HFFc6 (cell line): Measurements from ENCODE around the gene SHTN1. TPM values are rescaled to one million over a fixed set of nuclear protein-coding genes. Genes with fewer than 3 reads are reported as not detected.

ENCODE experiments used
- DNase-seq: peaks from one replicate; pipeline ENCODE4 v3.0.0-alpha.2; 2018
- H3K27ac Mint-ChIP-seq: 2 replicates; pipeline ENCODE4 v1.8.0; 2020; ENCODE audit warnings: mild to moderate bottlenecking, mixed read lengths
- H3K27me3 Mint-ChIP-seq: 2 replicates; pipeline ENCODE4 v1.8.0; 2021; ENCODE audit warnings: mild to moderate bottlenecking, moderate library complexity, mixed read lengths; ENCODE audit not compliant: insufficient read depth
- H3K36me3 Mint-ChIP-seq: 2 replicates; pipeline ENCODE4 v1.8.0; 2021; ENCODE audit warnings: low read depth, mixed read lengths
- H3K4me1 Mint-ChIP-seq: 2 replicates; pipeline ENCODE4 v1.8.0; 2020; ENCODE audit warnings: low read depth, mixed read lengths
- H3K4me3 Mint-ChIP-seq: 2 replicates; pipeline ENCODE4 v1.8.0; 2020; ENCODE audit warnings: mild to moderate bottlenecking, moderate library complexity, mixed read lengths
- H3K9me3 Mint-ChIP-seq: 2 replicates; pipeline ENCODE4 v1.8.0; 2020; ENCODE audit warnings: mild to moderate bottlenecking, mixed read lengths
- CTCF ChIP-seq: fragments of 200-600 bp; sonication (generic); IDR thresholded peaks from 2 replicates; pipeline ENCODE4 v1.5.0; 2021; ENCODE audit warnings: antibody characterized with exemption, mild to moderate bottlenecking
- long read RNA-seq: library from polyadenylated mRNA; unstranded; transcript quantifications from one replicate; pipeline ENCODE4 v2.0.0, GENCODE V29; 2019
- total RNA-seq, 6 experiments: library from RNA; stranded (reverse); fragmentation: NEBNext Ultra II Directional; extraction: Animal tissue kit (Norgen Biotek cat#: 25700); gene quantifications; 2 replicates in 1 of 6; 3 replicates in 5 of 6; pipeline ENCODE4 v1.2.3, GENCODE V29; 2021

The SHTN1 gene
- total RNA-seq, result 1 to 10 TPM; 3.4 to 6.2 (median 5.2) TPM
- long read RNA-seq, partial matches to known transcripts, result 2 of 4 reads
- long read RNA-seq, other reads (novel, unspliced or antisense), result 2 of 4 reads

GRCh38 chr10:117005026-117005526 lies at the start of gene SHTN1:
TSS of gene SHTN1 (minus strand) at chr10:117005187. CDS start at chr10:117005079, 108 bp downstream.
- Mint-ChIP-seq H3K27ac (peak within 1 kb of the TSS; percentile 82), H3K27me3 (no peaks in the 10 kb centered on the region; the same call in 1 of the 2 replicates), H3K4me3 (peak within 1 kb of the TSS; percentile 91), H3K9me3 (peaks cover 15% of the 10 kb centered on the region), H3K4me1 (peaks cover 24% of the 10 kb centered on the region), H3K36me3 (peaks cover 5% of the 10 kb centered on the region; the same call in 1 of the 2 replicates)
- peak; percentile 9 for DNase-seq
- no peak for TF ChIP-seq CTCF

GRCh38 chr10:117053482-117053881 lies 48.5 kb upstream of the SHTN1 start:
- DNase-seq, result no peak
- Mint-ChIP-seq H3K36me3 (no peaks in the 10 kb centered on the region), H3K4me1 (no peaks in the 10 kb centered on the region), H3K27me3 (peaks cover 1% of the 10 kb centered on the region; the same call in 1 of the 2 replicates), H3K4me3 (no peak overlapping the region), H3K27ac (no peak overlapping the region), H3K9me3 (peaks cover 25% of the 10 kb centered on the region)
- no peak for TF ChIP-seq CTCF

GRCh38 chr10:117047947-117048346 lies 43.0 kb upstream of the SHTN1 start:
- H3K36me3 Mint-ChIP-seq, result no peaks in the 10 kb centered on the region
- no peak overlapping the region for H3K4me3 Mint-ChIP-seq
- H3K4me1 Mint-ChIP-seq, result no peaks in the 10 kb centered on the region
- H3K27ac Mint-ChIP-seq, result no peak overlapping the region
- H3K9me3 Mint-ChIP-seq, result peaks cover 23% of the 10 kb centered on the region
- no peak for TF ChIP-seq CTCF
- DNase-seq, result no peak
- H3K27me3 Mint-ChIP-seq, result no peaks in the 10 kb centered on the region; the same call in 1 of the 2 replicates

- H3K27me3 Mint-ChIP-seq, result peaks cover 2% of the 10 kb centered on the region; the same call in 1 of the 2 replicates
- DNase-seq, result no peak
- no peak overlapping the region for H3K4me3 Mint-ChIP-seq
- no peaks in the 10 kb centered on the region for H3K9me3 Mint-ChIP-seq
- H3K4me1 Mint-ChIP-seq, result no peaks in the 10 kb centered on the region
- H3K27ac Mint-ChIP-seq, result no peak overlapping the region
- TF ChIP-seq CTCF, result no peak
- no peaks in the 10 kb centered on the region for H3K36me3 Mint-ChIP-seq
These were observed 11.3 kb upstream of the SHTN1 start for GRCh38 chr10:117016266-117016665.

GRCh38 chr10:117014835-117015234 lies 9.8 kb upstream of the SHTN1 start:
- H3K4me1 Mint-ChIP-seq, result no peaks in the 10 kb centered on the region
- no peak overlapping the region for H3K27ac Mint-ChIP-seq
- no peak overlapping the region for H3K4me3 Mint-ChIP-seq
- peaks cover 2% of the 10 kb centered on the region; the same call in 1 of the 2 replicates for H3K27me3 Mint-ChIP-seq
- DNase-seq, result no peak
- TF ChIP-seq CTCF, result no peak
- no peaks in the 10 kb centered on the region for H3K36me3 Mint-ChIP-seq
- no peaks in the 10 kb centered on the region for H3K9me3 Mint-ChIP-seq
